ENCODE measurements around the gene DRAM1. TPM values are rescaled to one million over a fixed set of nuclear protein-coding genes. Genes with fewer than 3 reads are reported as not detected.

The DRAM1 gene
- total and polyA plus RNA-seq, 2 donors (not counting 1 experiment from before 2014, with no cell fraction given): 155 to 184 TPM

GRCh38 chr12:101870925-101871324 is 6.5 kb upstream of the DRAM1 start:
- Histone ChIP-seq H3K4me3 (replicated peaks in 1 of 4; ENCODE audit: control extremely low read depth in 1 of 4, insufficient read depth in 1 of 4, low read depth in 3 of 4, low read length in 4 of 4) (no peak overlapping the region), H3K27me3 (ENCODE audit: control insufficient read depth, insufficient read depth, low read length) (no peaks in the 10 kb centered on the region), H3K79me2 (ENCODE audit: control insufficient read depth, insufficient read depth, low read length) (no peaks in the 10 kb centered on the region), H3K9me3 (ENCODE audit: control insufficient read depth, insufficient read depth, low read depth, low read length) (no peaks in the 10 kb centered on the region), H3K27ac (ENCODE audit: insufficient read depth, low read length) (no peak overlapping the region), H4K20me1 (ENCODE audit: control insufficient read depth, extremely low read depth, insufficient read depth, low read length) (no peaks in the 10 kb centered on the region), H3K4me2 (ENCODE audit: extremely low read depth, insufficient read depth, low read length) (no peak overlapping the region), H3K36me3 (ENCODE audit: control insufficient read depth, insufficient read depth, low read length) (no peaks in the 10 kb centered on the region), H2AFZ (ENCODE audit: low read length) (no peak overlapping the region), H3K4me1 (ENCODE audit: control insufficient read depth, extremely low read depth, insufficient read depth, low read length) (peaks cover 2% of the 10 kb centered on the region), H3K9ac (ENCODE audit: insufficient read depth, low read length) (no peak overlapping the region)
- no peak for DNase-seq (ENCODE audit: low read depth in 2 of 2)
- no peak for TF ChIP-seq EZH2 (IDR thresholded peaks at IDR 0.05; ENCODE audit: low read length, missing control alignments)
- TF ChIP-seq CTCF (conservative IDR thresholded peaks at IDR 0.05 in 1 of 2, IDR thresholded peaks at IDR 0.05 in 1 of 2; ENCODE audit: low read depth in 1 of 2, low read length in 2 of 2): no peak

- Histone ChIP-seq H3K9me3 (ENCODE audit: control insufficient read depth, insufficient read depth, low read depth, low read length) (no peaks in the 10 kb centered on the region), H3K4me1 (ENCODE audit: control insufficient read depth, extremely low read depth, insufficient read depth, low read length) (peaks cover 2% of the 10 kb centered on the region), H4K20me1 (ENCODE audit: control insufficient read depth, extremely low read depth, insufficient read depth, low read length) (no peaks in the 10 kb centered on the region), H3K27ac (ENCODE audit: insufficient read depth, low read length) (no peak overlapping the region), H3K4me2 (ENCODE audit: extremely low read depth, insufficient read depth, low read length) (no peak overlapping the region), H3K9ac (ENCODE audit: insufficient read depth, low read length) (no peak overlapping the region), H3K4me3 (replicated peaks in 1 of 4; ENCODE audit: control extremely low read depth in 1 of 4, insufficient read depth in 1 of 4, low read depth in 3 of 4, low read length in 4 of 4) (no peak overlapping the region), H3K79me2 (ENCODE audit: control insufficient read depth, insufficient read depth, low read length) (peaks cover 22% of the 10 kb centered on the region), H3K27me3 (ENCODE audit: control insufficient read depth, insufficient read depth, low read length) (no peaks in the 10 kb centered on the region), H2AFZ (ENCODE audit: low read length) (no peak overlapping the region), H3K36me3 (ENCODE audit: control insufficient read depth, insufficient read depth, low read length) (no peaks in the 10 kb centered on the region)
- TF ChIP-seq CTCF (conservative IDR thresholded peaks at IDR 0.05 in 1 of 2, IDR thresholded peaks at IDR 0.05 in 1 of 2; ENCODE audit: low read depth in 1 of 2, low read length in 2 of 2): no peak
- TF ChIP-seq EZH2 (IDR thresholded peaks at IDR 0.05; ENCODE audit: low read length, missing control alignments): no peak
- no peak for DNase-seq (ENCODE audit: low read depth in 2 of 2)
Measured at GRCh38 chr12:101875162-101875561, 2.2 kb upstream of the DRAM1 start.

- H3K36me3 ChIP-seq (ENCODE audit: control insufficient read depth, insufficient read depth, low read length): peaks cover 2% of the 10 kb centered on the region
- no peaks in the 10 kb centered on the region for H3K9me3 ChIP-seq (ENCODE audit: control insufficient read depth, insufficient read depth, low read depth, low read length)
- H3K4me1 ChIP-seq (ENCODE audit: control insufficient read depth, extremely low read depth, insufficient read depth, low read length): peaks cover 2% of the 10 kb centered on the region
- peak overlapping the region; percentile 75 for H3K4me2 ChIP-seq (ENCODE audit: extremely low read depth, insufficient read depth, low read length)
- peak in 1 of 2 donors; percentile 17 for DNase-seq (ENCODE audit: low read depth in 2 of 2)
- TF ChIP-seq EZH2 (IDR thresholded peaks at IDR 0.05; ENCODE audit: low read length, missing control alignments) (no peak), CTCF (conservative IDR thresholded peaks at IDR 0.05 in 1 of 2, IDR thresholded peaks at IDR 0.05 in 1 of 2; ENCODE audit: low read depth in 1 of 2, low read length in 2 of 2) (no peak)
- peaks cover 32% of the 10 kb centered on the region for H3K79me2 ChIP-seq (ENCODE audit: control insufficient read depth, insufficient read depth, low read length)
- H3K27me3 ChIP-seq (ENCODE audit: control insufficient read depth, insufficient read depth, low read length): no peaks in the 10 kb centered on the region
- no peaks in the 10 kb centered on the region for H4K20me1 ChIP-seq (ENCODE audit: control insufficient read depth, extremely low read depth, insufficient read depth, low read length)
- no peak overlapping the region for H2AFZ ChIP-seq (ENCODE audit: low read length)
- H3K9ac ChIP-seq (ENCODE audit: insufficient read depth, low read length): peak overlapping the region; percentile 95
- peak overlapping the region; percentile 95 for H3K27ac ChIP-seq (ENCODE audit: insufficient read depth, low read length)
- H3K4me3 ChIP-seq (replicated peaks in 1 of 4; ENCODE audit: control extremely low read depth in 1 of 4, insufficient read depth in 1 of 4, low read depth in 3 of 4, low read length in 4 of 4): peak overlapping the region; percentile 59 to 100 (median 95)
Measured at GRCh38 chr12:101876322-101876860, 989 bp upstream of the DRAM1 start.

Data from fibroblast of lung (primary cell).